GM18867 (cell line): Measurements from ENCODE around the gene CACNA1C.

ENCODE experiments used
- ATAC-seq: cut with Tn5 transposase; IDR thresholded peaks from one replicate; pipeline ENCODE4 v1.9.1; 2021; ENCODE audit warnings: mild to moderate bottlenecking, moderate library complexity; ENCODE audit not compliant: unreplicated experiment

CACNA1C gene

GRCh38 chr12:2422591-2422990 is 369.8 kb downstream of the CACNA1C start:
- no peak for ATAC-seq

- no peak for ATAC-seq
These were observed 376.2 kb downstream of the CACNA1C start for GRCh38 chr12:2429032-2429431.

GRCh38 chr12:2431810-2432209 is 379.0 kb downstream of the CACNA1C start:
- no peak for ATAC-seq

GRCh38 chr12:2432856-2433255 is 380.1 kb downstream of the CACNA1C start:
- ATAC-seq, result no peak

GRCh38 chr12:2435511-2435910 is 382.7 kb downstream of the CACNA1C start:
- no peak for ATAC-seq

- ATAC-seq, result no peak
These were observed 386.7 kb downstream of the CACNA1C start for GRCh38 chr12:2439332-2440100.

- ATAC-seq, result no peak
These were observed 391.0 kb downstream of the CACNA1C start for GRCh38 chr12:2443776-2444175.

GRCh38 chr12:2445968-2446367 is 393.2 kb downstream of the CACNA1C start:
- no peak for ATAC-seq

- ATAC-seq, result no peak
These were observed 395.1 kb downstream of the CACNA1C start for GRCh38 chr12:2447861-2448260.

- no peak for ATAC-seq
These were observed 396.8 kb downstream of the CACNA1C start for GRCh38 chr12:2449586-2449985.

- no peak for ATAC-seq
These were observed 397.8 kb downstream of the CACNA1C start for GRCh38 chr12:2450553-2450952.

GRCh38 chr12:2451025-2451424 is 398.2 kb downstream of the CACNA1C start:
- no peak for ATAC-seq

GRCh38 chr12:2451497-2451896 is 398.7 kb downstream of the CACNA1C start:
- ATAC-seq, result no peak

- ATAC-seq, result no peak
These were observed 400.4 kb downstream of the CACNA1C start for GRCh38 chr12:2453076-2453760.

- no peak for ATAC-seq
These were observed 400.9 kb downstream of the CACNA1C start for GRCh38 chr12:2453761-2454090.

- no peak for ATAC-seq
These were observed 401.9 kb downstream of the CACNA1C start for GRCh38 chr12:2454601-2455177.

- ATAC-seq, result no peak
These were observed 402.6 kb downstream of the CACNA1C start for GRCh38 chr12:2455410-2455809.

- ATAC-seq, result no peak
These were observed 403.5 kb downstream of the CACNA1C start for GRCh38 chr12:2456122-2456812.

- no peak for ATAC-seq
These were observed 404.0 kb downstream of the CACNA1C start for GRCh38 chr12:2456813-2457186.

- no peak for ATAC-seq
These were observed 404.6 kb downstream of the CACNA1C start for GRCh38 chr12:2457215-2457932.

GRCh38 chr12:2457933-2458414 is 405.2 kb downstream of the CACNA1C start:
- no peak for ATAC-seq
